Measurements from ENCODE around the gene PCSK9.

GRCh38 chr1:55064861-55065263 is 25.5 kb downstream of the PCSK9 start:
- TF ChIP-seq EZH2 (IDR thresholded peaks at IDR 0.05; ENCODE audit: borderline replicate concordance, low read depth, low read length, poor library complexity, severe bottlenecking) (no peak), CTCF (conservative IDR thresholded peaks at IDR 0.05; ENCODE audit: low read depth, low read length) (no peak)

Measured in A673 (cell line).